HepG2 (cell line): ENCODE measurements around the gene PIK3R1. TPM values are rescaled to one million over a fixed set of nuclear protein-coding genes. Genes with fewer than 3 reads are reported as not detected.

ENCODE experiments used
- ATAC-seq: fragments of 200-7000 bp; cut with Tn5 transposase; 3 replicates; pipeline ENCODE4 v1.9.1; 2020; ENCODE audit warnings: mild to moderate bottlenecking, moderate library complexity
- BruUV-seq: library from RNA; stranded (reverse); fragments of 400-500 nt; replicated peaks from 2 replicates; lab custom pipeline; 2021; lab: Mats Ljungman, UMichigan
- CTCF ChIA-PET: fragments of 300-600 bp; formaldehyde crosslinking; extraction: SDS; loops from one replicate; lab custom pipeline; 2021; ENCODE audit warnings: low total read pairs, inconsistent platforms, low intra/inter-chr PET ratio; lab: Yijun Ruan, JAX
- POLR2A ChIA-PET: fragments of 350-600 bp; sonication (Branson Sonifier 250); formaldehyde crosslinking; loops from one replicate; lab custom pipeline; 2020; ENCODE audit warnings: antibody characterized with exemption, inconsistent platforms; lab: Yijun Ruan, JAX
- DNase-seq: peaks from one replicate; pipeline ENCODE4 v3.0.0-alpha.2; 2015; ENCODE audit warnings: low spot score
- FAIRE-seq: peaks from 3 replicates; lab custom pipeline; 2011; peaks lifted over from hg19 to GRCh38; lab: Jason Lieb, UNC
- H2AFZ ChIP-seq: one replicate; pipeline ENCODE4 v1.6.1; 2011; ENCODE audit warnings: low read length, inconsistent platforms
- H3K27ac ChIP-seq: fragments of 300-600 bp; 3 replicates; pipeline ENCODE4 v1.8.0; 2011; ENCODE audit warnings: mixed run types, mild to moderate bottlenecking, mixed read lengths, low read length, inconsistent platforms; ENCODE audit not compliant: insufficient read depth; ENCODE audit errors: extremely low read length
- H3K27me3 ChIP-seq, 2 experiments: fragments of 200-600 bp in 1 of 2; 2 replicates in 1 of 2; 3 replicates in 1 of 2; pipeline versions ENCODE4 v1.6.0 to v1.8.0; 2011; ENCODE audit warnings: low read length in 2 of 2, mild to moderate bottlenecking in 2 of 2, moderate library complexity in 2 of 2, inconsistent platforms in 1 of 2; ENCODE audit not compliant: insufficient read depth in 2 of 2, control insufficient read depth in 1 of 2
- H3K36me3 ChIP-seq, 2 experiments: fragments of 200-600 bp in 1 of 2; replicated peaks in 1 of 2; 2 replicates in 1 of 2; 3 replicates in 1 of 2; pipeline versions ENCODE4 v1.5.1 to v1.8.0; 2011; ENCODE audit warnings: low read length in 2 of 2, inconsistent platforms in 1 of 2; ENCODE audit not compliant: insufficient read depth in 2 of 2, control insufficient read depth in 1 of 2
- H3K4me1 ChIP-seq: 2 replicates; pipeline ENCODE4 v1.5.1; 2012; ENCODE audit warnings: low read length, inconsistent platforms; ENCODE audit not compliant: insufficient read depth
- H3K4me2 ChIP-seq: 2 replicates; pipeline ENCODE4 v1.6.0; 2011; ENCODE audit warnings: low read depth, low read length, inconsistent platforms
- H3K4me3 ChIP-seq, 3 experiments: fragments of 200-600 bp in 1 of 3; sonication (generic), shearing (Covaris generic) in 1 of 3; replicated peaks in 1 of 3; 2 replicates each; pipeline ENCODE4 v1.5.1; 2011 to 2016; ENCODE audit warnings: low read length in 3 of 3, inconsistent platforms in 2 of 3, low read depth in 2 of 3, mild to moderate bottlenecking in 2 of 3, control low read depth in 1 of 3, mixed read lengths in 1 of 3; ENCODE audit not compliant: insufficient read depth in 1 of 3
- H3K79me2 ChIP-seq: one replicate; pipeline ENCODE4 v1.6.1; 2011; ENCODE audit warnings: low read length, inconsistent platforms; ENCODE audit not compliant: insufficient read depth
- H3K9ac ChIP-seq: 2 replicates; pipeline ENCODE4 v1.6.0; 2011; ENCODE audit warnings: mild to moderate bottlenecking, low read depth, low read length, inconsistent platforms; ENCODE audit not compliant: insufficient read depth
- H3K9me3 ChIP-seq: 2 replicates; pipeline ENCODE4 v1.5.1; 2012; ENCODE audit warnings: mild to moderate bottlenecking, low read length
- H4K20me1 ChIP-seq: 2 replicates; pipeline ENCODE4 v1.6.0; 2011; ENCODE audit warnings: inconsistent platforms, mild to moderate bottlenecking, low read length, moderate library complexity; ENCODE audit not compliant: insufficient read depth
- CBFB ChIP-seq: sonication (generic); formaldehyde crosslinking; IDR thresholded peaks from 2 replicates; pipeline ENCODE4 v1.4.0; 2020; ENCODE audit warnings: missing genetic modification reagents
- DRAP1 ChIP-seq: IDR thresholded peaks from 2 replicates; pipeline ENCODE4 v1.6.1; 2016; ENCODE audit warnings: missing genetic modification reagents, missing compliant biosample characterization
- HNF4G ChIP-seq, 2 experiments: sonication (generic) in 1 of 2; formaldehyde crosslinking in 1 of 2; IDR thresholded peaks; 2 replicates each; pipeline versions ENCODE4 v1.4.0 to v1.6.1; 2011 to 2020; ENCODE audit warnings: borderline replicate concordance in 2 of 2, low read depth in 2 of 2, mild to moderate bottlenecking in 2 of 2, low read length in 1 of 2, missing genetic modification reagents in 1 of 2, moderate library complexity in 1 of 2
- IRF9 ChIP-seq: sonication (generic); formaldehyde crosslinking; IDR thresholded peaks from 2 replicates; pipeline ENCODE4 v1.8.0; 2022; ENCODE audit warnings: missing genetic modification reagents, mild to moderate bottlenecking, borderline replicate concordance
- JARID2 ChIP-seq: sonication (generic); formaldehyde crosslinking; IDR thresholded peaks from 2 replicates; pipeline ENCODE4 v1.8.1; 2023; ENCODE audit warnings: missing genetic modification reagents, inconsistent platforms; ENCODE audit not compliant: insufficient replicate concordance
- KMT2A ChIP-seq: sonication (generic); formaldehyde crosslinking; IDR thresholded peaks from 2 replicates; pipeline ENCODE4 v1.4.0; 2020; ENCODE audit warnings: missing genetic modification reagents
- NFKB2 ChIP-seq: sonication (generic); formaldehyde crosslinking; IDR thresholded peaks from 2 replicates; pipeline ENCODE4 v1.4.0; 2020; ENCODE audit warnings: missing genetic modification reagents, borderline replicate concordance
- NRL ChIP-seq: sonication (generic); formaldehyde crosslinking; IDR thresholded peaks from 2 replicates; pipeline ENCODE4 v1.5.0; 2020; ENCODE audit warnings: missing genetic modification reagents, mild to moderate bottlenecking, moderate library complexity, borderline replicate concordance
- RBM22 ChIP-seq: fragments of 200-400 bp; formaldehyde crosslinking; optimal IDR thresholded peaks from 2 replicates; pipeline ENCODE3; 2017; ENCODE audit warnings: mild to moderate bottlenecking, low read length, moderate library complexity
- SETDB1 ChIP-seq: sonication (generic); formaldehyde crosslinking; IDR thresholded peaks from 2 replicates; pipeline ENCODE4 v1.5.1; 2020; ENCODE audit warnings: missing genetic modification reagents, mild to moderate bottlenecking, borderline replicate concordance
- SP140L ChIP-seq: sonication (generic); formaldehyde crosslinking; IDR thresholded peaks from 2 replicates; pipeline ENCODE4 v1.4.0; 2020; ENCODE audit warnings: missing genetic modification reagents, borderline replicate concordance
- SRSF4 ChIP-seq: fragments of 200-400 bp; formaldehyde crosslinking; IDR thresholded peaks from one replicate; pipeline ENCODE4 v1.6.1; 2018; ENCODE audit warnings: mild to moderate bottlenecking, low read depth, low read length, moderate library complexity; ENCODE audit not compliant: poor library complexity, severe bottlenecking
- U2AF1 ChIP-seq: fragments of 200-400 bp; formaldehyde crosslinking; optimal IDR thresholded peaks from 2 replicates; pipeline ENCODE3; 2017; ENCODE audit warnings: mild to moderate bottlenecking, low read depth, low read length
- ZBTB42 ChIP-seq: sonication (generic); formaldehyde crosslinking; IDR thresholded peaks from 2 replicates; pipeline ENCODE4 v1.5.0; 2020; ENCODE audit warnings: mild to moderate bottlenecking, missing genetic modification reagents
- ZNF160 ChIP-seq: sonication (generic); formaldehyde crosslinking; IDR thresholded peaks from 2 replicates; pipeline ENCODE4 v1.8.0; 2022; ENCODE audit warnings: mild to moderate bottlenecking, inconsistent platforms, missing genetic modification reagents
- ZNF20 ChIP-seq: sonication (generic); formaldehyde crosslinking; IDR thresholded peaks from 2 replicates; pipeline ENCODE4 v1.4.0; 2020; ENCODE audit warnings: mild to moderate bottlenecking, moderate library complexity, missing genetic modification reagents
- ZNF550 ChIP-seq: sonication (generic); formaldehyde crosslinking; IDR thresholded peaks from 2 replicates; pipeline ENCODE4 v1.4.0; 2020; ENCODE audit warnings: mild to moderate bottlenecking, missing genetic modification reagents, borderline replicate concordance
- ZNF567 ChIP-seq: sonication (generic); formaldehyde crosslinking; IDR thresholded peaks from 2 replicates; pipeline ENCODE4 v1.8.1; 2023; ENCODE audit warnings: mild to moderate bottlenecking, missing genetic modification reagents, borderline replicate concordance
- ZNF607 ChIP-seq: sonication (generic); formaldehyde crosslinking; IDR thresholded peaks from 2 replicates; pipeline ENCODE4 v1.5.1; 2020; ENCODE audit warnings: missing genetic modification reagents, mild to moderate bottlenecking, borderline replicate concordance
- ZNF883 ChIP-seq: sonication (generic); formaldehyde crosslinking; IDR thresholded peaks from 2 replicates; pipeline ENCODE4 v1.5.1; 2020; ENCODE audit warnings: mild to moderate bottlenecking, missing genetic modification reagents; ENCODE audit errors: not compliant biosample characterization
- WGBS: methylation state at CpG from one replicate; pipeline ENCODE4 v1.1.6; 2017; ENCODE audit warnings: low lambda C conversion rate; 5-methylcytosine and 5-hydroxymethylcytosine counted together
- in situ Hi-C: cut with HindIII; loops from 2 replicates; pipeline ENCODE4 v1.10.0; 2017; ENCODE audit warnings: low pct_unique_long_range_greater_than_20kb; ENCODE audit not compliant: extremely low pct_ligation_motif_present
- intact Hi-C: fragments of 100-400 bp; cut with micrococcal nuclease; formaldehyde crosslinking; loops from one replicate; pipeline ENCODE4 v1.10.0; 2022; ENCODE audit not compliant: unreplicated experiment
- polyA plus RNA-seq, 8 experiments: library from polyadenylated mRNA; depleted of rRNA in 3 of 8; stranded (reverse) in 7 of 8; unstranded in 1 of 8; fragments of >200 nt; fragmentation: Illumina TruSeq in 4 of 8; extraction: Trizol in 4 of 8; gene quantifications; 2 replicates each; pipeline versions ENCODE4 v1.2.1 to v1.2.3, GENCODE V29; 2011 to 2016; ENCODE audit warnings: low read depth in 4 of 8, missing spikeins in 1 of 8, mixed read lengths in 1 of 8; ENCODE audit not compliant: insufficient read depth in 1 of 8
- total RNA-seq, 5 experiments: library from RNA; depleted of rRNA; stranded (reverse); fragments of >200 nt; fragmentation: Illumina TruSeq; extraction: Trizol; gene quantifications; 2 replicates each; pipeline ENCODE4 v1.2.3, GENCODE V29; 2016; ENCODE audit warnings: low read depth in 1 of 5

Gene PIK3R1
- total and polyA plus RNA-seq, 2 of the 13 experiments (the other 11 are each of a cell fraction or from before 2014, with no cell fraction given) = 8.4 to 21.3 TPM

- TF ChIP-seq SETDB1 (CRISPR knock-in tag) (no peak), CBFB (CRISPR knock-in tag) (no peak), ZNF550 (CRISPR knock-in tag) (no peak), KMT2A (CRISPR knock-in tag) (no peak)
Measured at GRCh38 chr5:68230285-68230684, 14.7 kb downstream of the PIK3R1 start (continued).

GRCh38 chr5:68231414-68232076 is 16.0 kb downstream of the PIK3R1 start:
- H3K4me3 ChIP-seq = no peak overlapping the region
- in situ Hi-C loops (no loop called here), intact Hi-C loops (no loop called here)
- peaks cover 4% of the 10 kb centered on the region for H3K4me1 ChIP-seq
- H3K79me2 ChIP-seq = peaks cover 62% of the 10 kb centered on the region
- no peaks in the 10 kb centered on the region for H3K9me3 ChIP-seq
- ChIA-PET POLR2A (no interaction called here), CTCF (no interaction called here)
- WGBS = 98% methylated on average over 5 of the region's 5 CpGs
- no peak overlapping the region for H3K9ac ChIP-seq
- peaks cover 6 to 27% of the 10 kb centered on the region in 2 experiments; a peak in 4 of 5 replicates for H3K36me3 ChIP-seq
- H3K4me2 ChIP-seq = no peak overlapping the region
- H4K20me1 ChIP-seq = no peaks in the 10 kb centered on the region
- H3K27ac ChIP-seq = no peak overlapping the region
- no peaks in the 10 kb centered on the region for H3K27me3 ChIP-seq
- no peak for TF ChIP-seq NRL
- no peak for TF ChIP-seq IRF9
- no peak for TF ChIP-seq ZNF20 (CRISPR knock-in tag)
- TF ChIP-seq HNF4G (IDR thresholded peaks at IDR 0.05; ENCODE audit: borderline replicate concordance, low read depth, low read length) = no peak
- no peak for TF ChIP-seq HNF4G (CRISPR knock-in tag; IDR thresholded peaks at IDR 0.05; ENCODE audit: borderline replicate concordance, low read depth)
- TF ChIP-seq ZNF160 (CRISPR knock-in tag) = no peak
- TF ChIP-seq SRSF4 = no peak
- TF ChIP-seq SP140L (CRISPR knock-in tag) = no peak
- no peak for TF ChIP-seq NFKB2
- TF ChIP-seq ZNF883 (CRISPR knock-in tag) = no peak
- no peak for TF ChIP-seq JARID2
- TF ChIP-seq DRAP1 = no peak
- no peak for TF ChIP-seq ZBTB42
- no peak for TF ChIP-seq RBM22
- no peak for TF ChIP-seq ZNF567
- TF ChIP-seq U2AF1 = no peak
- no peak for TF ChIP-seq ZNF607 (CRISPR knock-in tag)
- no peak overlapping the region for H2AFZ ChIP-seq
- no TSS peak for BruUV-seq
- FAIRE-seq = no peak
- ATAC-seq = no peak
- no peak for DNase-seq
